Measurements from ENCODE around the gene LTN1. TPM values are rescaled to one million over a fixed set of nuclear protein-coding genes. Genes with fewer than 3 reads are reported as not detected.

The LTN1 gene
- total RNA-seq, 1 experiment from 2014 or later: 18.7 TPM

DNA sequence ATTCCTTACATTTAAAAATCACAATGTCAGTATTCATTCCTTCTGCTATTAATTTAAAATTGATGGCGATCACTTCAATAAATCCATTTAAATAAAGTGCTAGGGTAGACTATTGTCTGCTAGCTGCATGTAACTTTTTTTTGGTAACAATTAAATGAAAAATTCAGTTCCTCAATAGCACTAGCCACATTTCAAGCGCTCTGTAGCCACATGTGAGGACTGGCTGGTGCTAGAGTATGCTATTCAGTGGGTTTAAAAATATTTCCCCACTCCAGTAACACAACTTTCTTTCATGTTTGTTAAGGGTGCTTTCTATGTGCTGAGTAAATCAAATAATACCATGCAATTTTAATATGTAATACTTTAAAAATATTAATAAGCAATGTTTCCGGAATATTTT is 108.2 kb downstream of the LTN1 start:
- H3K79me2 ChIP-seq (ENCODE audit: low read depth): no peaks in the 10 kb centered on the region
- CTCF ChIA-PET: no interaction called here
- BruUV-seq (replicated peaks): no TSS peak

DNA sequence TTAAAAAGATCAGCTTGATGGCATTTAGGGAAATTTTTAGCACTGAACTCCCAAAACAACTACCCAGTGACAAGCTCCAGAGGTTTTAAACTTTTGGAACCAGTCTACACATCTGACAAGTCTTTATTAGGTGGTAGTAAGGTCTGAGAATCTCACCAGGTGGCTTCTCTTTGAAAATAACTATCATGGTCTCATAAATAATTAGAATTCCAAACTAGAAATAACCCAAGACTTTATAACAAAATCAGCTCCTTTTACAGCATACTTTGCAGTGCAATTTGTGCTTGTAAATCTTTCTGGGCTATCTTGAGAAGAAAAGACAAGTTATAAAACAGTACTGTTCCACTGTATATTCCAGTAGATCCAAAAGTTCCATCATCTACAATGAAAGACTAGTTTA is 108.7 kb downstream of the LTN1 start:
- ChIA-PET CTCF (interaction anchor here (0.6 kb wide), 1 partner anchor 111 kb away, joined by 6 read pairs; no protein-coding TSS in a partner anchor), POLR2A (ENCODE audit: unreplicated experiment) (no interaction called here)
- no TSS peak for BruUV-seq (replicated peaks)
- no peak for TF ChIP-seq EZH2 (IDR thresholded peaks at IDR 0.05; ENCODE audit: low read depth)
- TF ChIP-seq, protein P1, sequence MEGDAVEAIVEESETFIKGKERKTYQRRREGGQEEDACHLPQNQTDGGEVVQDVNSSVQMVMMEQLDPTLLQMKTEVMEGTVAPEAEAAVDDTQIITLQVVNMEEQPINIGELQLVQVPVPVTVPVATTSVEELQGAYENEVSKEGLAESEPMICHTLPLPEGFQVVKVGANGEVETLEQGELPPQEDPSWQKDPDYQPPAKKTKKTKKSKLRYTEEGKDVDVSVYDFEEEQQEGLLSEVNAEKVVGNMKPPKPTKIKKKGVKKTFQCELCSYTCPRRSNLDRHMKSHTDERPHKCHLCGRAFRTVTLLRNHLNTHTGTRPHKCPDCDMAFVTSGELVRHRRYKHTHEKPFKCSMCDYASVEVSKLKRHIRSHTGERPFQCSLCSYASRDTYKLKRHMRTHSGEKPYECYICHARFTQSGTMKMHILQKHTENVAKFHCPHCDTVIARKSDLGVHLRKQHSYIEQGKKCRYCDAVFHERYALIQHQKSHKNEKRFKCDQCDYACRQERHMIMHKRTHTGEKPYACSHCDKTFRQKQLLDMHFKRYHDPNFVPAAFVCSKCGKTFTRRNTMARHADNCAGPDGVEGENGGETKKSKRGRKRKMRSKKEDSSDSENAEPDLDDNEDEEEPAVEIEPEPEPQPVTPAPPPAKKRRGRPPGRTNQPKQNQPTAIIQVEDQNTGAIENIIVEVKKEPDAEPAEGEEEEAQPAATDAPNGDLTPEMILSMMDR (conservative IDR thresholded peaks at IDR 0.05): no peak
- Histone ChIP-seq H3K4me2 (peak overlapping the region; percentile 90), H3K4me1 (replicated peaks; ENCODE audit: insufficient read depth) (peaks cover 16% of the 10 kb centered on the region), H3K4me3 (peak overlapping the region; percentile 81; the same call in 1 of the 2 replicates), H3K36me3 (ENCODE audit: low read depth) (peaks cover 8% of the 10 kb centered on the region), H3F3A (ENCODE audit: insufficient read depth, low read depth) (no peaks in the 10 kb centered on the region), H3K9me3 (ENCODE audit: insufficient read depth, low read depth) (no peaks in the 10 kb centered on the region), H4K20me1 (ENCODE audit: insufficient read depth) (no peaks in the 10 kb centered on the region), H3K27me3 (ENCODE audit: insufficient read depth, low read depth) (peaks cover 1% of the 10 kb centered on the region), H2AFZ (peak overlapping the region; percentile 97; the same call in 1 of the 2 replicates), H3K9me2 (ENCODE audit: insufficient read depth) (no peaks in the 10 kb centered on the region), H3K27ac (no peak overlapping the region), H3K79me2 (ENCODE audit: low read depth) (no peaks in the 10 kb centered on the region)
- no peak for DNase-seq
- intact Hi-C loops (cut with micrococcal nuclease; ENCODE audit: unreplicated experiment): no loop called here

More for the DNA sequence above, 108.2 kb downstream of the LTN1 start:
- no peak overlapping the region; the same call in 1 of the 2 replicates for H3K27ac ChIP-seq
- no peaks in the 10 kb centered on the region for H3K9me3 ChIP-seq (ENCODE audit: insufficient read depth, low read depth)
- intact Hi-C loops (cut with micrococcal nuclease; ENCODE audit: unreplicated experiment): no loop called here
- H3K36me3 ChIP-seq (ENCODE audit: low read depth): peaks cover 8% of the 10 kb centered on the region
- H3K9me2 ChIP-seq (ENCODE audit: insufficient read depth): no peaks in the 10 kb centered on the region
- peak overlapping the region; percentile 97 for H2AFZ ChIP-seq
- peaks cover 16% of the 10 kb centered on the region for H3K4me1 ChIP-seq (replicated peaks; ENCODE audit: insufficient read depth)
- H3K4me3 ChIP-seq: peak overlapping the region; percentile 81
- DNase-seq: no peak
- peaks cover 7% of the 10 kb centered on the region for H3K27me3 ChIP-seq (ENCODE audit: insufficient read depth, low read depth)
- H4K20me1 ChIP-seq (ENCODE audit: insufficient read depth): no peaks in the 10 kb centered on the region
- no peaks in the 10 kb centered on the region for H3F3A ChIP-seq (ENCODE audit: insufficient read depth, low read depth)
- POLR2A ChIA-PET (ENCODE audit: unreplicated experiment): no interaction called here
- no peak for TF ChIP-seq EZH2 (IDR thresholded peaks at IDR 0.05; ENCODE audit: low read depth)
- TF ChIP-seq, protein P1 (conservative IDR thresholded peaks at IDR 0.05): no peak
- H3K4me2 ChIP-seq: peak overlapping the region; percentile 90

DNA sequence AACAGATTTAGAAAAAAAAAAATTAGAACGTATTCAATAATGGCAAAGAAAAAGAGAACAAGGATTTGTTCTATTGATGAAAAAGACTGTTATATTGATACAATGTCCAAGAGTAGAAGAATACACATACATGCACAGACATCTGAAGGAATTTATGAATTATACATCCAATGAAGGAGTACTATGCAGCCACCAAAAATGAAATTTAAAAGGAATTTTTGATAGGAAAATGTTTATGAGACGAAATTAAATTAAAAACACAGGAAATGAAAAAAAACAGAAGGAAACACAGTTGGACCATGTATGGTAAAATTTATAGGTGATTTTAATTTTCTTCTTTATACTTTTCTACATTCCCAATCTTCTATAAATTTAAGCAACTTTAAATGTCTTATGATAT is 110.3 kb downstream of the LTN1 start:
- TF ChIP-seq, protein P1 (conservative IDR thresholded peaks at IDR 0.05): no peak
- no peak for TF ChIP-seq EZH2 (IDR thresholded peaks at IDR 0.05; ENCODE audit: low read depth)
- Histone ChIP-seq H3K27me3 (ENCODE audit: insufficient read depth, low read depth) (no peaks in the 10 kb centered on the region), H3K9me3 (ENCODE audit: insufficient read depth, low read depth) (no peaks in the 10 kb centered on the region), H2AFZ (no peak overlapping the region), H3K4me1 (replicated peaks; ENCODE audit: insufficient read depth) (peaks cover 16% of the 10 kb centered on the region), H3F3A (ENCODE audit: insufficient read depth, low read depth) (no peaks in the 10 kb centered on the region), H3K27ac (no peak overlapping the region), H3K36me3 (ENCODE audit: low read depth) (peaks cover 8% of the 10 kb centered on the region), H3K4me3 (no peak overlapping the region), H4K20me1 (ENCODE audit: insufficient read depth) (no peaks in the 10 kb centered on the region), H3K4me2 (no peak overlapping the region), H3K79me2 (ENCODE audit: low read depth) (no peaks in the 10 kb centered on the region), H3K9me2 (ENCODE audit: insufficient read depth) (no peaks in the 10 kb centered on the region)
- DNase-seq: no peak
- ChIA-PET CTCF (no interaction called here), POLR2A (ENCODE audit: unreplicated experiment) (no interaction called here)
- no TSS peak for BruUV-seq (replicated peaks)
- intact Hi-C loops (cut with micrococcal nuclease; ENCODE audit: unreplicated experiment): no loop called here

Other genes starting within 250 kb of the LTN1 start
- gene RWDD2B, start 26.5 kb upstream of the LTN1 start, total RNA-seq (2021): 12.4 and 18.7 TPM in 2 replicates
- gene USP16, start 31.8 kb upstream of the LTN1 start, total RNA-seq (2021): 18.6 and 24.6 TPM in 2 replicates
- gene CCT8, start 80.8 kb upstream of the LTN1 start, total RNA-seq (2021): 123 and 128 TPM in 2 replicates
- gene MAP3K7CL, start 137.8 kb upstream of the LTN1 start, total RNA-seq (2021): 0.37 and 0.50 TPM in 2 replicates

All from PC-9 (cell line).